Left ventricle myocardium inferior (tissue), 1 donor: ENCODE results near the gene MAML3. TPM values are rescaled to one million over a fixed set of nuclear protein-coding genes. Genes with fewer than 3 reads are reported as not detected.

Experiments used
- DNase-seq: peaks from one replicate; pipeline ENCODE4 v3.0.0-alpha.2; 2020
- H3K27ac ChIP-seq: fragments of 200-600 bp; replicated peaks from 2 replicates; pipeline ENCODE4 v1.8.0; 2021
- H3K27me3 ChIP-seq: fragments of 200-600 bp; 2 replicates; pipeline ENCODE4 v1.8.0; 2021; ENCODE audit warnings: low read depth
- H3K36me3 ChIP-seq: fragments of 200-600 bp; 2 replicates; pipeline ENCODE4 v1.8.0; 2021
- H3K4me1 ChIP-seq: fragments of 200-600 bp; 2 replicates; pipeline ENCODE4 v1.8.0; 2021
- H3K4me3 ChIP-seq: fragments of 200-600 bp; 2 replicates; pipeline ENCODE4 v1.8.0; 2021; ENCODE audit warnings: mild to moderate bottlenecking, moderate library complexity
- H3K9me3 ChIP-seq: fragments of 200-600 bp; replicated peaks from 2 replicates; pipeline ENCODE4 v1.8.0; 2021
- intact Hi-C: fragments of 100-400 bp; cut with micrococcal nuclease; formaldehyde crosslinking; loops from one replicate; pipeline ENCODE4 v1.11.0; 2022
- total RNA-seq: library from RNA; stranded (reverse); fragmentation: NEBNext Ultra II Directional; extraction: Animal tissue kit (Norgen Biotek cat#: 25700); gene quantifications from one replicate; pipeline ENCODE4 v1.2.1, GENCODE V29; 2021
- TF ChIP-seq, protein P1 (sequence below): fragments of 200-600 bp; IDR thresholded peaks from 2 replicates; pipeline ENCODE4 v1.8.0; 2021; ENCODE audit warnings: antibody characterized with exemption, mild to moderate bottlenecking, borderline replicate concordance
- donor health status: DM: no; HTN: yes; CAD: no; lungs with severe emphysema.

The MAML3 gene
- total RNA-seq, 1 donor from 2014 or later: 2.6 TPM

DNA sequence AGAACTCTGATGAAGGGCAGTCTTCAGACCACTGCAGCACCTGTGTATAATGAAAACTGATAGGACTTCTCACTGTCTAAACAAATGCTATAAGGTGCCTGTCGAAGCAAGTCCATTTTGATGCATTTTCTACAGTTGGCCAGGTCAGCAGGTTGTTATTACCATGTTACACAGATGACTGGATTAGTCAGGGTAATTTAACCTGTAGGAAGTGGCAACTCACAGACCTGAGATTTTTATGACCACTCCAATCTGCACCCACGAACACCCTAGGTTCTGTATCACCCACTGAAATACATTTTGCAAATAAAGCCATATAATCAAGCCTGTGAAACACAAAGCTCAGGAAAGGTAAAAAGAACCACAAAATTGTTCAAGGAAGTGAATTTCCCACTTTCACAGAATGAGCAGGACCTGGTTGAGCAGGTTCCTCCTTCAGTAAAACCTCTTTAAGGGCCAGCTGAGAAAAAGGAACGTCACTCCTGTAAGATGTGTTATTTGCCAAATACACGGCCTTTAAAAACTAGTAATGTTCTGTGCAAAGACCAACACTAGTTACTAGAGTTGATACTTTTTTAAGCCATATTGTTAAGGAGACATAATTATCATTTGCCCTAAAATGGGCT, 12.7 kb downstream of the MAML3 start:
- no peaks in the 10 kb centered on the region for H3K36me3 ChIP-seq
- TF ChIP-seq, protein P1, sequence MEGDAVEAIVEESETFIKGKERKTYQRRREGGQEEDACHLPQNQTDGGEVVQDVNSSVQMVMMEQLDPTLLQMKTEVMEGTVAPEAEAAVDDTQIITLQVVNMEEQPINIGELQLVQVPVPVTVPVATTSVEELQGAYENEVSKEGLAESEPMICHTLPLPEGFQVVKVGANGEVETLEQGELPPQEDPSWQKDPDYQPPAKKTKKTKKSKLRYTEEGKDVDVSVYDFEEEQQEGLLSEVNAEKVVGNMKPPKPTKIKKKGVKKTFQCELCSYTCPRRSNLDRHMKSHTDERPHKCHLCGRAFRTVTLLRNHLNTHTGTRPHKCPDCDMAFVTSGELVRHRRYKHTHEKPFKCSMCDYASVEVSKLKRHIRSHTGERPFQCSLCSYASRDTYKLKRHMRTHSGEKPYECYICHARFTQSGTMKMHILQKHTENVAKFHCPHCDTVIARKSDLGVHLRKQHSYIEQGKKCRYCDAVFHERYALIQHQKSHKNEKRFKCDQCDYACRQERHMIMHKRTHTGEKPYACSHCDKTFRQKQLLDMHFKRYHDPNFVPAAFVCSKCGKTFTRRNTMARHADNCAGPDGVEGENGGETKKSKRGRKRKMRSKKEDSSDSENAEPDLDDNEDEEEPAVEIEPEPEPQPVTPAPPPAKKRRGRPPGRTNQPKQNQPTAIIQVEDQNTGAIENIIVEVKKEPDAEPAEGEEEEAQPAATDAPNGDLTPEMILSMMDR: no peak
- no peak overlapping the region for H3K27ac ChIP-seq
- H3K4me3 ChIP-seq: no peak overlapping the region
- H3K9me3 ChIP-seq: no peaks in the 10 kb centered on the region
- H3K4me1 ChIP-seq: no peaks in the 10 kb centered on the region
- H3K27me3 ChIP-seq: no peaks in the 10 kb centered on the region
- intact Hi-C loops: no loop called here
- no peak for DNase-seq

- Histone ChIP-seq H3K27me3 (no peaks in the 10 kb centered on the region), H3K4me3 (no peak overlapping the region), H3K4me1 (peaks cover 6% of the 10 kb centered on the region), H3K36me3 (no peaks in the 10 kb centered on the region), H3K27ac (no peak overlapping the region), H3K9me3 (no peaks in the 10 kb centered on the region)
- TF ChIP-seq, protein P1: no peak
- DNase-seq: no peak
- intact Hi-C loops: no loop called here
These were observed 13.4 kb downstream of the MAML3 start for GRCh38 chr4:140140566-140140965.

DNA sequence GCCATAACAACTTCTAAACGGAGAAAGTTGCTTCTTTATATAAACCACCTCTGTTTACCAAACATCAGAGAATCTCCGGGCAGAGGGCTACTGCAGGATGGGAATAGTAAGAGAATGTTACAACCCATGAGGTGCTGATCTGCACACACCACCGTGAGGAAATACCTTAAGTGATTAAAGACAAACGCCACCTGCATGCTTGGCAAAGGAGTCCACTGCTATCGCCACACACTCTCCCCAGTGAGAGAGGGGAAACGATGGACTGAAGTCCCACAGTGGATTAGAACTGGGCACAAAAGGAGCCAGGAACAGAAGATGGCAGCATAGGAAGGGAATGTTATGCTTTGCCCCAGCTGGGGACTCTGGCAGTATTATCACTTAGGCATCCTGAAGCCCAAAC, 15.6 kb downstream of the MAML3 start:
- Histone ChIP-seq H3K4me3 (no peak overlapping the region), H3K4me1 (peaks cover 16% of the 10 kb centered on the region), H3K9me3 (no peaks in the 10 kb centered on the region), H3K27me3 (no peaks in the 10 kb centered on the region), H3K27ac (no peak overlapping the region), H3K36me3 (no peaks in the 10 kb centered on the region)
- intact Hi-C loops: loop anchor here (10.0 kb wide), 1 partner anchor 74 kb away; no protein-coding TSS in a partner anchor
- no peak for DNase-seq
- TF ChIP-seq, protein P1: no peak

- Histone ChIP-seq H3K4me3 (no peak overlapping the region), H3K27ac (no peak overlapping the region), H3K36me3 (no peaks in the 10 kb centered on the region), H3K27me3 (no peaks in the 10 kb centered on the region), H3K4me1 (peaks cover 16% of the 10 kb centered on the region), H3K9me3 (no peaks in the 10 kb centered on the region)
- TF ChIP-seq, protein P1: no peak
- intact Hi-C loops: loop anchor here (10.0 kb wide), 1 partner anchor 73 kb away; no protein-coding TSS in a partner anchor
- no peak for DNase-seq
These were observed 16.3 kb downstream of the MAML3 start for GRCh38 chr4:140137671-140138070.

- intact Hi-C loops: loop anchor here (10.0 kb wide), 1 partner anchor 72 kb away; no protein-coding TSS in a partner anchor
- TF ChIP-seq, protein P1: no peak
- peaks cover 16% of the 10 kb centered on the region for H3K4me1 ChIP-seq
- no peak overlapping the region for H3K27ac ChIP-seq
- no peaks in the 10 kb centered on the region for H3K9me3 ChIP-seq
- no peak overlapping the region for H3K4me3 ChIP-seq
- DNase-seq: no peak
- no peaks in the 10 kb centered on the region for H3K27me3 ChIP-seq
- H3K36me3 ChIP-seq: no peaks in the 10 kb centered on the region
These were observed 17.5 kb downstream of the MAML3 start for GRCh38 chr4:140136509-140136908.
